ENCODE measurements around the gene TCTA. TPM values are rescaled to one million over a fixed set of nuclear protein-coding genes. Genes with fewer than 3 reads are reported as not detected.

The TCTA gene
- total RNA-seq, 1 experiment from 2014 or later = 11.5 TPM

DNA sequence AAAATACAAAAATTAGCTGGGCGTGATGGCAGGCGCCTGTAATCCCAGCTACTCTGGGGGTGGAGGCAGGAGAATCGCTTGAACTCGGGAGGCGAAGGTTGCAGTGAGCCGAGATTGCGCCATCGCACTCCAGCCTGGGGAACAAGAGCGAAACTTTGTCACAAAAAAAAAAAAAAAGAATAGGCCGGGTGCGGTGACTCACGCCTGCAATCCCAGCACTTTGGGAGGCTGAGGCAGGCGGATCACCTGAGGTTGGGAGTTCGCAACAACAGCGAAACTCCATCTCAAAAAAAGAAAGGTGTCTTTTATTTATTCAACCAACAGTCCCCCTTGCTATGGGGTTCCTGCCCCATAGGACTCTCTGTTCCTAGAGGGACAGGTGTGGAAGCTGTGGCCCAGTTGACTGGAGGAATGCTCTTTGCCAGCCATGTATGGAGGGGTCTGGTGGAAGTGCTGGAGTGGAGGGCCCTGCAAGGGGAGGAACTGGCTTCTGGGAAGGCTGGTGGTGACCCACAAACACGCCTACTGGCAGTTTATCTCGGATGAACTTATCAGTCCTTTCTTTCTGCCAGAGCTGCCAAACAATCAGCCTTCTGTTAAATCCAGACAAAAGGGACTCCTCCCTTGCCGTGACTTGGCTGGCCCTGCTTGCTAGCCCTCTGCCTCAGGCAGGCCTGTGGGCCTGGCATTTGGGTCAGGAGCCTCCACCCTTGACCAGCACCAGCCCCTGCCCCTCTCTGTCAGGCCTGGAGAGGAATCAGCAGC, 53.2 kb downstream of the TCTA start (continued):
- TF ChIP-seq, protein P1, sequence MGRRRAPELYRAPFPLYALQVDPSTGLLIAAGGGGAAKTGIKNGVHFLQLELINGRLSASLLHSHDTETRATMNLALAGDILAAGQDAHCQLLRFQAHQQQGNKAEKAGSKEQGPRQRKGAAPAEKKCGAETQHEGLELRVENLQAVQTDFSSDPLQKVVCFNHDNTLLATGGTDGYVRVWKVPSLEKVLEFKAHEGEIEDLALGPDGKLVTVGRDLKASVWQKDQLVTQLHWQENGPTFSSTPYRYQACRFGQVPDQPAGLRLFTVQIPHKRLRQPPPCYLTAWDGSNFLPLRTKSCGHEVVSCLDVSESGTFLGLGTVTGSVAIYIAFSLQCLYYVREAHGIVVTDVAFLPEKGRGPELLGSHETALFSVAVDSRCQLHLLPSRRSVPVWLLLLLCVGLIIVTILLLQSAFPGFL (CRISPR knock-in tag; IDR thresholded peaks at IDR 0.05; ENCODE audit: borderline replicate concordance) = no peak
- TF ChIP-seq, protein P2, sequence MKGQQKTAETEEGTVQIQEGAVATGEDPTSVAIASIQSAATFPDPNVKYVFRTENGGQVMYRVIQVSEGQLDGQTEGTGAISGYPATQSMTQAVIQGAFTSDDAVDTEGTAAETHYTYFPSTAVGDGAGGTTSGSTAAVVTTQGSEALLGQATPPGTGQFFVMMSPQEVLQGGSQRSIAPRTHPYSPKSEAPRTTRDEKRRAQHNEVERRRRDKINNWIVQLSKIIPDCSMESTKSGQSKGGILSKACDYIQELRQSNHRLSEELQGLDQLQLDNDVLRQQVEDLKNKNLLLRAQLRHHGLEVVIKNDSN (CRISPR knock-in tag; IDR thresholded peaks at IDR 0.05) = no peak
- TF ChIP-seq ZNF138 (CRISPR knock-in tag; conservative IDR thresholded peaks at IDR 0.05) (no peak), RORB (CRISPR knock-in tag; IDR thresholded peaks at IDR 0.05) (no peak), FOXJ3 (CRISPR knock-in tag; IDR thresholded peaks at IDR 0.05; ENCODE audit: borderline replicate concordance) (no peak), RELA (CRISPR knock-in tag; IDR thresholded peaks at IDR 0.05; ENCODE audit: borderline replicate concordance) (no peak), FOXK1 (CRISPR knock-in tag; IDR thresholded peaks at IDR 0.05) (no peak), JAZF1 (CRISPR knock-in tag; IDR thresholded peaks at IDR 0.05) (no peak)
- TF ChIP-seq, protein P3, sequence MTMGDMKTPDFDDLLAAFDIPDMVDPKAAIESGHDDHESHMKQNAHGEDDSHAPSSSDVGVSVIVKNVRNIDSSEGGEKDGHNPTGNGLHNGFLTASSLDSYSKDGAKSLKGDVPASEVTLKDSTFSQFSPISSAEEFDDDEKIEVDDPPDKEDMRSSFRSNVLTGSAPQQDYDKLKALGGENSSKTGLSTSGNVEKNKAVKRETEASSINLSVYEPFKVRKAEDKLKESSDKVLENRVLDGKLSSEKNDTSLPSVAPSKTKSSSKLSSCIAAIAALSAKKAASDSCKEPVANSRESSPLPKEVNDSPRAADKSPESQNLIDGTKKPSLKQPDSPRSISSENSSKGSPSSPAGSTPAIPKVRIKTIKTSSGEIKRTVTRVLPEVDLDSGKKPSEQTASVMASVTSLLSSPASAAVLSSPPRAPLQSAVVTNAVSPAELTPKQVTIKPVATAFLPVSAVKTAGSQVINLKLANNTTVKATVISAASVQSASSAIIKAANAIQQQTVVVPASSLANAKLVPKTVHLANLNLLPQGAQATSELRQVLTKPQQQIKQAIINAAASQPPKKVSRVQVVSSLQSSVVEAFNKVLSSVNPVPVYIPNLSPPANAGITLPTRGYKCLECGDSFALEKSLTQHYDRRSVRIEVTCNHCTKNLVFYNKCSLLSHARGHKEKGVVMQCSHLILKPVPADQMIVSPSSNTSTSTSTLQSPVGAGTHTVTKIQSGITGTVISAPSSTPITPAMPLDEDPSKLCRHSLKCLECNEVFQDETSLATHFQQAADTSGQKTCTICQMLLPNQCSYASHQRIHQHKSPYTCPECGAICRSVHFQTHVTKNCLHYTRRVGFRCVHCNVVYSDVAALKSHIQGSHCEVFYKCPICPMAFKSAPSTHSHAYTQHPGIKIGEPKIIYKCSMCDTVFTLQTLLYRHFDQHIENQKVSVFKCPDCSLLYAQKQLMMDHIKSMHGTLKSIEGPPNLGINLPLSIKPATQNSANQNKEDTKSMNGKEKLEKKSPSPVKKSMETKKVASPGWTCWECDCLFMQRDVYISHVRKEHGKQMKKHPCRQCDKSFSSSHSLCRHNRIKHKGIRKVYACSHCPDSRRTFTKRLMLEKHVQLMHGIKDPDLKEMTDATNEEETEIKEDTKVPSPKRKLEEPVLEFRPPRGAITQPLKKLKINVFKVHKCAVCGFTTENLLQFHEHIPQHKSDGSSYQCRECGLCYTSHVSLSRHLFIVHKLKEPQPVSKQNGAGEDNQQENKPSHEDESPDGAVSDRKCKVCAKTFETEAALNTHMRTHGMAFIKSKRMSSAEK (CRISPR knock-in tag; IDR thresholded peaks at IDR 0.05; ENCODE audit: borderline replicate concordance) = no peak
- TF ChIP-seq, protein P4, sequence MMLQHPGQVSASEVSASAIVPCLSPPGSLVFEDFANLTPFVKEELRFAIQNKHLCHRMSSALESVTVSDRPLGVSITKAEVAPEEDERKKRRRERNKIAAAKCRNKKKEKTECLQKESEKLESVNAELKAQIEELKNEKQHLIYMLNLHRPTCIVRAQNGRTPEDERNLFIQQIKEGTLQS (CRISPR knock-in tag; conservative IDR thresholded peaks at IDR 0.05) = no peak
- TF ChIP-seq, protein P5, sequence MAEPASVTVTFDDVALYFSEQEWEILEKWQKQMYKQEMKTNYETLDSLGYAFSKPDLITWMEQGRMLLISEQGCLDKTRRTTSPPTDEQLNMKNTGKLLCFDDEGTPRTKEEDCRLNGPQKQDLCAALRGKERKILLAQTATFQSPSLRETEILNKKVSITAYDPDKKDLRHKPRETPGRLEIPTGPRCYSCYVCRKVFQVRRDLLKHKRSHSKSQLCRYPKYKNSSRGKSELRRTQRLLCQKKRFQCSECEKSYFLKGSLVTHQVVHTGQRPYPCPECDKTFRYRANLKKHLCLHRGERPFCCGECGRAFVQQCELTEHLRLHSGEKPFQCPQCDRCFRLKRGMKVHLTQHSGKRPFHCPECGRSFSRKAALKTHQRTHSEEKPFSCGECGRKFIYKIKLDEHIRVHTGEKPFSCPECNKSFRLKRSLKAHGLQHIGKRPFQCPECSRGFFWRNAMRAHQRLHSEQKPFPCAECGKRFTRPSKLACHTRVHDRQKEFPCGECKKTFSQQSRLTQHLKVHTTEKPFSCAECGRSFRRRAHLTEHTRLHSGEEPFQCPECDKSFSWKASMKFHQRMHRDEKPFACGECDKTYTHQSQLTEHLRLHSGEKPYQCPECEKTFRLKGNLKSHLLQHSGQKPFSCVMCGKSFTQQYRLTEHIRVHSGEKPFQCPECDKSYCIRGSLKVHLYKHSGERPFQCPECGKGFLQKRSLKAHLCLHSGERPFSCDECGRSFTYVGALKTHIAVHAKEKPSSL (CRISPR knock-in tag; conservative IDR thresholded peaks at IDR 0.05) = no peak

Other genes starting within 250 kb of the TCTA start
- 29.8 to 32.0 TPM (median 29.8 TPM) in 3 replicates for gene CCDC71, start 246.1 kb upstream of the TCTA start, total RNA-seq (2021)
- 13.5 to 21.5 TPM (median 16.1 TPM) in 3 replicates for gene KLHDC8B, start 240.8 kb upstream of the TCTA start, total RNA-seq (2021)
- 2.1 to 2.5 TPM (median 2.4 TPM) in 3 replicates for gene C3orf62, start 135.2 kb upstream of the TCTA start, total RNA-seq (2021)
- gene USP4, start 72.4 kb upstream of the TCTA start, total RNA-seq (2021) = 29.1 to 38.5 TPM (median 36.6 TPM) in 3 replicates
- gene GPX1, start 54.1 kb upstream of the TCTA start, total RNA-seq (2021) = 305 to 323 TPM (median 321 TPM) in 3 replicates
- gene RHOA, start 447 bp upstream of the TCTA start, total RNA-seq (2021) = 367 to 398 TPM (median 389 TPM) in 3 replicates
- 54.6 to 66.6 TPM (median 57.8 TPM) in 3 replicates for gene AMT, start 10.1 kb downstream of the TCTA start, total RNA-seq (2021)
- gene NICN1, start 16.9 kb downstream of the TCTA start, total RNA-seq (2021) = 11.0 to 12.7 TPM (median 11.5 TPM) in 3 replicates
- 113 to 119 TPM (median 115 TPM) in 3 replicates for gene DAG1, start 57.8 kb downstream of the TCTA start, total RNA-seq (2021)
- 1.7 to 2.8 TPM (median 2.4 TPM) in 3 replicates for gene BSN, start 142.1 kb downstream of the TCTA start, total RNA-seq (2021)

Measured in WTC11 (cell line).